HCT116 (cell line): ENCODE results near the gene SLC44A4. TPM values are rescaled to one million over a fixed set of nuclear protein-coding genes. Genes with fewer than 3 reads are reported as not detected.

ENCODE experiments used
- ATAC-seq: fragments of 200-7000 bp; cut with Tn5 transposase; 2 replicates; pipeline ENCODE4 v1.9.1; 2020; ENCODE audit warnings: mild to moderate bottlenecking, moderate library complexity
- BruUV-seq: library from RNA; stranded (reverse); fragments of 400-500 nt; replicated peaks from 2 replicates; lab custom pipeline; 2021; lab: Mats Ljungman, UMichigan
- CTCF ChIA-PET: fragments of 300-600 bp; sonication (Branson Sonifier 250); formaldehyde crosslinking; loops from one replicate; lab custom pipeline; 2021; ENCODE audit warnings: antibody characterized with exemption; lab: Charles Lee
- POLR2A ChIA-PET: fragments of 300-600, 350-600 bp; sonication (Branson Sonifier 250); formaldehyde crosslinking; loops from one replicate; lab custom pipeline; 2021; ENCODE audit warnings: antibody characterized with exemption; lab: Charles Lee
- RAD21 ChIA-PET, 2 experiments: fragments of 300-600 bp; sonication (Branson Sonifier 250); formaldehyde crosslinking; loops; one replicate each; lab custom pipeline; 2023; ENCODE audit warnings: low total read pairs in 2 of 2; ENCODE audit not compliant: uncharacterized antibody in 2 of 2, unreplicated experiment in 2 of 2, low non-redundant PET in 1 of 2; lab: Charles Lee
- DNase-seq: peaks from one replicate; pipeline ENCODE4 v3.0.0-alpha.2; 2010; ENCODE audit warnings: low read depth, low spot score
- H2AFZ ChIP-seq: fragments of 200-600 bp; shearing (Covaris generic), sonication (generic); 2 replicates; pipeline ENCODE4 v1.6.1; 2017; ENCODE audit warnings: low read depth, mixed run types, mixed read lengths, antibody characterized with exemption, low read length; ENCODE audit not compliant: poor library complexity, severe bottlenecking
- H3K27ac ChIP-seq: 2 replicates; pipeline ENCODE4 v1.5.1; 2012; ENCODE audit warnings: low read depth, low read length
- H3K27me3 ChIP-seq: fragments of 200-600 bp; sonication (generic); 2 replicates; pipeline ENCODE4 v1.6.1; 2016; ENCODE audit warnings: mixed run types, low read length, mixed read lengths; ENCODE audit not compliant: insufficient read depth
- H3K36me3 ChIP-seq, 2 experiments: fragments of 200-500 bp in 1 of 2; fragments of 200-600 bp in 1 of 2; sonication (Bioruptor generic) in 1 of 2; sonication (generic) in 1 of 2; 2 replicates each; pipeline versions ENCODE4 v1.5.1 to v1.6.1; 2014 to 2016; ENCODE audit warnings: low read length in 2 of 2, inconsistent platforms in 1 of 2, mixed read lengths in 1 of 2, mixed run types in 1 of 2; ENCODE audit not compliant: insufficient read depth in 2 of 2, control insufficient read depth in 1 of 2
- H3K4me1 ChIP-seq, 2 experiments: fragments of 200-600 bp in 1 of 2; sonication (generic) in 1 of 2; 2 replicates each; pipeline versions ENCODE4 v1.5.1 to v1.6.1; 2012 to 2017; ENCODE audit warnings: low read length in 2 of 2, inconsistent platforms in 1 of 2, mild to moderate bottlenecking in 1 of 2, mixed read lengths in 1 of 2, mixed run types in 1 of 2, moderate library complexity in 1 of 2; ENCODE audit not compliant: insufficient read depth in 2 of 2, control insufficient read depth in 1 of 2
- H3K4me2 ChIP-seq: fragments of 200-600 bp; sonication (generic); 2 replicates; pipeline ENCODE4 v1.6.1; 2017; ENCODE audit warnings: mixed run types, low read length, mixed read lengths
- H3K4me3 ChIP-seq, 2 experiments: fragments of 200-600 bp in 1 of 2; sonication (generic) in 1 of 2; replicated peaks in 1 of 2; 2 replicates each; pipeline ENCODE4 v1.5.1; 2011 to 2016; ENCODE audit warnings: low read length in 2 of 2, control low read depth in 1 of 2, low read depth in 1 of 2, mild to moderate bottlenecking in 1 of 2, mixed read lengths in 1 of 2, mixed run types in 1 of 2
- H3K79me2 ChIP-seq: fragments of 200-600 bp; sonication (generic); 2 replicates; pipeline ENCODE4 v1.6.1; 2017; ENCODE audit warnings: mild to moderate bottlenecking, mixed run types, low read length, moderate library complexity, mixed read lengths; ENCODE audit not compliant: insufficient read depth
- H3K9ac ChIP-seq: fragments of 200-600 bp; sonication (generic); 2 replicates; pipeline ENCODE4 v1.6.1; 2016; ENCODE audit warnings: low read length, mixed read lengths
- H3K9me2 ChIP-seq: fragments of 200-600 bp; sonication (generic), shearing (Covaris generic); 2 replicates; pipeline ENCODE4 v1.6.1; 2017; ENCODE audit warnings: mixed run types, mild to moderate bottlenecking, moderate library complexity; ENCODE audit not compliant: insufficient read depth
- H3K9me3 ChIP-seq, 2 experiments: fragments of 200-500 bp in 1 of 2; fragments of 200-600 bp in 1 of 2; sonication (Bioruptor generic) in 1 of 2; sonication (generic) in 1 of 2; 2 replicates each; pipeline ENCODE4 v1.6.1; 2014 to 2017; ENCODE audit warnings: low read length in 2 of 2, mixed read lengths in 2 of 2, inconsistent platforms in 1 of 2, low read depth in 1 of 2, mild to moderate bottlenecking in 1 of 2, mixed run types in 1 of 2, moderate library complexity in 1 of 2; ENCODE audit not compliant: control insufficient read depth in 1 of 2, insufficient read depth in 1 of 2
- H4K20me1 ChIP-seq: fragments of 200-600 bp; sonication (generic), shearing (Covaris generic); 2 replicates; pipeline ENCODE4 v1.6.1; 2017; ENCODE audit warnings: mixed run types, mild to moderate bottlenecking, moderate library complexity; ENCODE audit not compliant: insufficient read depth
- CEBPB ChIP-seq: IDR thresholded peaks from 2 replicates; pipeline ENCODE4 v1.6.1; 2012; ENCODE audit warnings: low read depth
- EGR1 ChIP-seq: IDR thresholded peaks from 2 replicates; pipeline ENCODE4 v1.6.1; 2012; ENCODE audit warnings: low read depth
- ELF1 ChIP-seq: IDR thresholded peaks from 2 replicates; pipeline ENCODE4 v1.6.1; 2012; ENCODE audit warnings: low read depth, borderline replicate concordance
- EZH2 ChIP-seq: fragments of 200-600 bp; sonication (generic); IDR thresholded peaks from 2 replicates; pipeline ENCODE4 v1.6.1; 2017; ENCODE audit warnings: antibody characterized with exemption, mixed run types
- EZH2phosphoT487 ChIP-seq: fragments of 200-600 bp; IDR thresholded peaks from 2 replicates; pipeline ENCODE4 v1.6.1; 2018; ENCODE audit warnings: antibody characterized with exemption, borderline replicate concordance
- JUND ChIP-seq: IDR thresholded peaks from 2 replicates; pipeline ENCODE4 v1.6.1; 2012
- POLR2AphosphoS5 ChIP-seq: IDR thresholded peaks from 2 replicates; pipeline ENCODE4 v1.6.1; 2011; ENCODE audit warnings: mild to moderate bottlenecking, low read depth, low read length, moderate library complexity
- SIN3A ChIP-seq: IDR thresholded peaks from 2 replicates; pipeline ENCODE4 v1.6.1; 2012; ENCODE audit warnings: low read depth
- TCF7L2 ChIP-seq: IDR thresholded peaks from 2 replicates; pipeline ENCODE4 v1.7.0; 2011; ENCODE audit warnings: borderline replicate concordance, inconsistent platforms; ENCODE audit not compliant: insufficient read depth, insufficient read length; ENCODE audit errors: extremely low read depth
- YY1 ChIP-seq: IDR thresholded peaks from 2 replicates; pipeline ENCODE4 v1.6.1; 2011; ENCODE audit warnings: low read length, low read depth, moderate library complexity, mild to moderate bottlenecking; ENCODE audit not compliant: insufficient replicate concordance; ENCODE audit errors: extremely low read depth
- ZFX ChIP-seq: fragments of 450-650 bp; IDR thresholded peaks from 2 replicates; pipeline ENCODE4 v1.6.1; 2017
- intact Hi-C: fragments of 100-400 bp; cut with micrococcal nuclease; formaldehyde crosslinking; loops from 2 replicates; pipeline ENCODE4 v1.10.0; 2022
- total RNA-seq: library from RNA; stranded (reverse); gene quantifications from one replicate; pipeline ENCODE4 v1.2.1, GENCODE V29; 2021; ENCODE audit not compliant: unreplicated experiment
- TF ChIP-seq, protein P1 (sequence below): IDR thresholded peaks from 2 replicates; pipeline ENCODE4 v1.6.1; 2012
- TF ChIP-seq, protein P2 (sequence below), 3 experiments: fragments of 200-600 bp in 1 of 3; sonication (generic) in 1 of 3; IDR thresholded peaks in 2 of 3; conservative IDR thresholded peaks in 1 of 3; 2 replicates each; pipeline ENCODE4 v1.5.1; 2012 to 2017; ENCODE audit warnings: low read depth in 2 of 3, low read length in 2 of 3, antibody characterized with exemption in 1 of 3, borderline replicate concordance in 1 of 3, control low read depth in 1 of 3, mild to moderate bottlenecking in 1 of 3, mixed read lengths in 1 of 3, mixed run types in 1 of 3, moderate library complexity in 1 of 3; ENCODE audit not compliant: insufficient read depth in 1 of 3

SLC44A4 gene
- total RNA-seq, 1 experiment from 2014 or later = 0.74 TPM

DNA sequence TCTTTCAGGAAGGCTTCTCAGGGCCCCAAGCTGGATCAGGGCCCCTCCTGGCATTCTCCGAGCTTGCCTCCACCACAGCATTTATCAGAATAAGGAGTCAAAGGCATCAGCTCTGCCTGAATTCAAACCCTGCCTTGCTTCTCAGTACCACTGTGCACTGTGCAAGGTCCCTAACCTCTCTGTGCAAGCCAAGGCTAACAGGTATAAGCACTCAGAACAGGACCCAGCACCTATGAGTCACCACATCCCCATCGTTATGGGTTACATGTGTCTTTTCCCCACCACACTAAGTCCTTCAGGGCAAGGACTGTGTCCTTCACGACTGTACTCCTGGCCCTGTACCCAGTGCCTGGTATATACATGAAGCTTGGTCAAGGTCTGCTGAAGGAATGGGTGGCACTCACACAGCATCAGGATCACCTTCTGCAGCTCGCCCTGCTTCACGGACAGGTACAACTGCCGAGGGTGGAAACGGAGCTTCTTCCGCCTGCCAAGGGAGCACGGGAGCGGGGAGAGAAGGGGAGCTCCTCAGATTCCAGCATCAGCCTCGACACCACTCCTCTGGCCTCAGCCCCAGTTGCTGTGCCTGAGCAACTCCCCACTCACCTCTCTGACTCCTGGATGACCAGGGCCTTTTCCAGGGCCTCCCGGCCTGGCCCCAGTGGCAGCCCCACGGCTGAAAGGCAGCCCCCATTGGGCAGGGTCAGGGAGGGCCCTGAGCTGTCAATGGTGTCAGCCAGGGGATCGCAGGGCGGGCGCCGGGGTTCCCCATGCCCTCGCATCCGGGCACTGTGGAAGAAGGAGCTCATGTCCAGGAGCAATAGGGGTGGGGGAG, 8.6 kb upstream of the SLC44A4 start:
- TF ChIP-seq POLR2AphosphoS5 (no peak), EGR1 (no peak), EZH2phosphoT487 (no peak), TCF7L2 (no peak), CEBPB (no peak), EZH2 (no peak), ELF1 (no peak), YY1 (no peak), SIN3A (no peak), JUND (no peak), ZFX (no peak)
- TF ChIP-seq, protein P1, sequence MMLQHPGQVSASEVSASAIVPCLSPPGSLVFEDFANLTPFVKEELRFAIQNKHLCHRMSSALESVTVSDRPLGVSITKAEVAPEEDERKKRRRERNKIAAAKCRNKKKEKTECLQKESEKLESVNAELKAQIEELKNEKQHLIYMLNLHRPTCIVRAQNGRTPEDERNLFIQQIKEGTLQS = no peak
- TF ChIP-seq, protein P2, sequence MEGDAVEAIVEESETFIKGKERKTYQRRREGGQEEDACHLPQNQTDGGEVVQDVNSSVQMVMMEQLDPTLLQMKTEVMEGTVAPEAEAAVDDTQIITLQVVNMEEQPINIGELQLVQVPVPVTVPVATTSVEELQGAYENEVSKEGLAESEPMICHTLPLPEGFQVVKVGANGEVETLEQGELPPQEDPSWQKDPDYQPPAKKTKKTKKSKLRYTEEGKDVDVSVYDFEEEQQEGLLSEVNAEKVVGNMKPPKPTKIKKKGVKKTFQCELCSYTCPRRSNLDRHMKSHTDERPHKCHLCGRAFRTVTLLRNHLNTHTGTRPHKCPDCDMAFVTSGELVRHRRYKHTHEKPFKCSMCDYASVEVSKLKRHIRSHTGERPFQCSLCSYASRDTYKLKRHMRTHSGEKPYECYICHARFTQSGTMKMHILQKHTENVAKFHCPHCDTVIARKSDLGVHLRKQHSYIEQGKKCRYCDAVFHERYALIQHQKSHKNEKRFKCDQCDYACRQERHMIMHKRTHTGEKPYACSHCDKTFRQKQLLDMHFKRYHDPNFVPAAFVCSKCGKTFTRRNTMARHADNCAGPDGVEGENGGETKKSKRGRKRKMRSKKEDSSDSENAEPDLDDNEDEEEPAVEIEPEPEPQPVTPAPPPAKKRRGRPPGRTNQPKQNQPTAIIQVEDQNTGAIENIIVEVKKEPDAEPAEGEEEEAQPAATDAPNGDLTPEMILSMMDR (IDR thresholded peaks at IDR 0.05 in 2 of 3, conservative IDR thresholded peaks at IDR 0.05 in 1 of 3; ENCODE audit: borderline replicate concordance in 1 of 3, insufficient read depth in 1 of 3, low read depth in 2 of 3, low read length in 2 of 3) = no peak
- no peak overlapping the region for H3K9ac ChIP-seq
- no peak overlapping the region for H3K27ac ChIP-seq
- no peaks in the 10 kb centered on the region for H3K9me3 ChIP-seq
- H4K20me1 ChIP-seq = 0 out of 2 replicates have a peak, but pooled peaks cover 5% of the 10 kb centered on the region
- ATAC-seq = no peak
- POLR2A ChIA-PET = no interaction called here
- no peaks in the 10 kb centered on the region for H3K4me1 ChIP-seq
- no peaks in the 10 kb centered on the region for H3K79me2 ChIP-seq
- no peaks in the 10 kb centered on the region for H3K9me2 ChIP-seq
- BruUV-seq = no TSS peak
- H3K4me3 ChIP-seq = no peak overlapping the region
- H3K4me2 ChIP-seq = no peak overlapping the region
- no peaks in the 10 kb centered on the region for H3K27me3 ChIP-seq
- DNase-seq = no peak
- RAD21 ChIA-PET = no interaction called here
- H3K36me3 ChIP-seq = peaks cover 55 to 64% of the 10 kb centered on the region in 2 experiments; a peak in 3 of 4 replicates
- H2AFZ ChIP-seq = no peak overlapping the region
- CTCF ChIA-PET = interaction anchor here (1.2 kb wide), 1 partner anchor 10 kb away, joined by 3 read pairs; the partner anchor contains the start of gene EHMT2
- intact Hi-C loops = no loop called here
